Middle frontal gyrus (tissue), 1 donor: Measurements from ENCODE around the gene GPR183.

Experiments
- DNase-seq: peaks from one replicate; pipeline ENCODE4 v3.0.0-alpha.2; 2015; ENCODE audit warnings: low spot score; ENCODE audit errors: extremely low spot score

The GPR183 gene

DNA sequence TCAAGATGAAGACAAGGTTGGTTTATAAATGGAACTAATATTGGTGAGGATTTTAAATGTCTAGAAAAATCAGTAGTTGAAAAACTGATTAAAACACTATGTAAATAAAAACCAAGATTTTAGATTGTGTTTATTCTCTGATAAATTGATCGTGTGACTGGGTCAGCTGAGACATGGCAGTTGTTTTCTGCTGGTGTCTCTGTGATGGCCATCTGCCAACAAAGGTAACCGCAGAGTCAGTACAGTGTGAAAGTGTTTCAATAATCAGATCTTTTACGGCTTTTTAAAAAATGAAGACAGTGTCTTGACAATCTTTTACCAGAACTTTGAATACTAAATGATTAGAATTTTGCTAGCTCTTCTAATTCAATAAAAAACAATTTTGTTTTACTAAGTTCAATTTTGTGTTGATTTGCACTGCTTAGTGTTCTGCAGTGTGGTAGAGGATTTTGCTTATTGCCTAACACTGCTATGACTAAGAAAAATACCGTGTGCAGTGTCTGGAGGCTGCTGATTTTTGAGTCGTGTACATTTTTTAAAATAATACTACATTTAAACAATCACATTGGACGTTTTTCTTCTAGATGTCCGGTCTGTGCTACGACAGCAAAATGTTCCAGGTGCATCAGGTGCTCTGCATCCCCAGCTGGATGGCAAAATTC lies 32.7 kb upstream of the GPR183 start:
- no peak for DNase-seq

DNA sequence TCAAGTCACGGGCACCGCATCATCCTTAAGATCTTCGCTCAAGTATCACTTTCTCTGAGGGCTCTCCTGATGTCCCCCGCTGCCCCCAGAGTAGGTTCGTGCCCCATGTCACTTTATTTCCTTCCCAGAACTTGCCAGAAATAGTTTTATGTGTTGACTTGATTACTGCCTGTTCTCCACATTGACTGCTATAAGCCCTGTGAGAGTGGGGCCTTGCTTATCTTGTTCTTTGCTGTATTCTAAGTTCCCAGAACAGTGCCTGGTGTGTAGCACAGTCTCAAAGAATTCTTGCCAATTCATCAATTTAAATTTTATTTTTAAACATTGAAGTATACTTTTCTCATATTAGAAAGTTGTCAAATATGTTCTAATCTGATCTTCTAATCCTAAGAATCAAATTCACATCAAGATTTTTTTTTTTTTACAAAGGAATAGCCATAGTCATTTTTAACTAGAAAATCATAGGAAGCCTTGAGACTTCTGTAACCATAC lies 32.1 kb upstream of the GPR183 start:
- no peak for DNase-seq

DNA sequence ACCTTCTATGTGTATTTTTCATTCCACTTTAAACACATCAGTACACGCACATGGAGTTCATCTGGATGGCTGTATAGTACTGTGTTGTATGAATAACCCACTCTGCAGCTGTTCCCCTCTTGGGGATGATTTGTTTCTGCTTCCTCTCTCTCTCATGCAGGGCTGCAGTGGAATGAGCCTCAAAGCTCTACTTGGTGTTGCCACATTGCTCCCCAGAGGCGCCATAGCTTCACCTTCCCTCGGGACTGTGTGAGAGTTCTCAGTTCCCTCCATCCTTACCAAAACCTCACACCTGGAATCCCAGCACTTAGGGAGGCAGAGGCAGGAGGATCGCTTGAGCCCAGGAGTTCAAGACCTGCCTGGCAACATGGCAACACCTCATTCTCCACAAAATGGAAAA lies 28.4 kb upstream of the GPR183 start:
- no peak for DNase-seq

DNA sequence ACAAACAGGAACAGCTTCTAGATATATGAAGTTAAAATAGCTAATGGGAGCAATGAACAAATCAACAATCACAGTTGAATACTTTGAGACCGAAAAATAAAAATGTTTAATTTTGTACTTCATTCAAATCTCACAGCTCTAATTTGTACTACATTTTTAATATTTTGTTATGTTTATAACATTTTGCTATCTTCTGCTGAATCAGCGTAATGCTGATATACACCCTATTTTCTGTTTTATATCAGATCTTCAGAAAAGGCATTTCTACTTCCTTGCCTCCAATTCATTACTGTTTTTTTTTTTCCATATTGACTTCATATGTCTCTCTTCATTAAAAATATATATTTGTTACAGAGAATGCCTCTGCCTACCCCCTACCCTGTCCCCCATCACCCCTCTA lies 27.9 kb upstream of the GPR183 start:
- DNase-seq, result no peak

DNA sequence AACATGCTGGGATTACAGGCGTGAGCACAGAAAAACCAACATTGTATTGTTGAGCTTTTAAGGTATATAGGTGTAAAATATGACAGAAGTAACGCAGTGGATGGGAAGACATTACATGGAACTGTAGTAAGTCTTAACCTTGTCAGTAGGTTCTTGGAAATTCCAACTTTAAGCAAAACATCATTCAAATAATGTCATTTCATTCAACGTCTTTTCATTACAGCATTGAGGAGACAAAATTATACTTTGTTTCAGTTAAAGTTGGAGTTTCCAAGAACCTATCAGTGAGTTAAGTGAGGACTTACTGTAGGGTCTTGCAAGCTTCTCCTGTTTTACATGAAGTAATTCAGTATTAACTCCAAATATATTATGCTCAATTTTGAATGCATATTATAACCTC lies 27.0 kb upstream of the GPR183 start:
- no peak for DNase-seq

DNA sequence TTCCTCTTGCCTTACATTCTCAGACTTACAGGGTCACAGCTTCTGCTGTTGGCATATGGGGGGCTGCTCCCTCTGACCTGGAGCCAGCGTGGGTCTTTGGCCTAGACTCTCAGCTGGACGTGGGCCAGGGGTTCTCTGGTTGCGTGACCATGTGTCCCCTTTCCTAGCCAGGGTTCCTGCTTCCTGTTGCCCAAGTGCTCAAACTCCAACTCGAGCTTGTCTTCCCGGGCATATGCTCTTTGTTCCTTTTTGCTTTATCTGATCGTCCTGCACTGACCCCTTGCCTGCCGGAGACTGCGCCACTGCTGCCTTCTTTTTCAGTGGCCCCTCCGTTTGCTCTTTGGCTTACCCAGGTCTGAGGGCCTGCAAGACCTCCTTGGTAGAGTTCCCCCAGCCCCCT lies 25.3 kb upstream of the GPR183 start:
- DNase-seq, result no peak

DNA sequence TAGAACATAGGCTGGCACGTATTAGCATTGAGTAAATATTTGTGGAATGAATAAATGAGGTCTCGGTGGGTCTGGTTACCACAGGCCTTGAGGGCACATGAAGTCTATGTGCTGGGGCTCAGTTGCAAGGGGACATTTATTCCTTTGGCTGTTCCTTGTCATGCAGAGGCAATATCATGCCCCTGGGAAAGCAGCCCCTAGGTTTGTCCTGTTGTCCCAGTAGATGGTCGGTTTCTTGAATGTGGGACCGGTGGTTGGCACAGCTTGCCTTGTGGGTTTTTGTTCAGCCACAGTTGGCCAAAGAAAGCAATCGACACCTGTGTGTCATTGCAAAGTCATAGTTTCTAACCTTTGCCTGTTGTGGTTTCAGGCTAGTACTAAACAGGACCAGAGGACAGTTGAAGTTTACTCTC lies 24.7 kb upstream of the GPR183 start:
- no peak for DNase-seq

DNA sequence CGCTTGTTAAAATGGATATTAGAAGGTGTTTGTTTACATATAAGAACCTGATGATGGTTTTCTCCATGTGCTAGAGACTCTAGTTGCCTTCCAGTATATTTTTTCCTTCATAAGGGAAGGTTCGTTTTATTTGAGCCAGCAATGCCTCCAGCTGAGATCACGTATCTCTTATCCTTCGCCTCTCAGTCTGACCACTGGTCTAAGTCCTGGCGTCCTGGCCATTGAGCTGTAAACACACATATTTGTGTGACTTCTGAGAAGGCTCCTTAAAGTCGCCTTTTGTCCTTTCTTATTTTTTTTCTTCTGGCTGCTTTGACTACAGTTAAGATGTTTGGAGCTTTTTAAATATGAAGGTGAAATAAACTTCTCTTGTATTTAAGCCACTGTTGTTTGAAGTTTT lies 23.7 kb upstream of the GPR183 start:
- no peak for DNase-seq

DNA sequence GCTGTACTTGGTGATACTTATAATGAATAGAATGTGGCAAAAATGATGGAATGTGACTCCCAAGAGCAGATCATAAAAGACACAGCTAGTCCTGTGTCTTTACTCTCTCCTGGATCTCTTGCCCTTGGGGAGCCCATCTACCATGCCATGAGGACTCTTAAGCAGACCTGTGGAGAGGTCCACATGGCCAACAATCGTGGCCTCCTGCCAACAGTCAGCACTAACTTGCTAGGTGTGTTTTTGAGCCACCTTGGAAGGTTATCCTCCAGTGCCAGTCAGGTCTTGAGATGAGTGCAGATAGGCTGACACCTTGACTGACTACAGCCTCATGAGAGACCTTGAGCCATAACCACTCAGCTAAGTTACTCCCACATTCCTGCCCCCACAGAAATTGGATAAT lies 22.3 kb upstream of the GPR183 start:
- no peak for DNase-seq

DNA sequence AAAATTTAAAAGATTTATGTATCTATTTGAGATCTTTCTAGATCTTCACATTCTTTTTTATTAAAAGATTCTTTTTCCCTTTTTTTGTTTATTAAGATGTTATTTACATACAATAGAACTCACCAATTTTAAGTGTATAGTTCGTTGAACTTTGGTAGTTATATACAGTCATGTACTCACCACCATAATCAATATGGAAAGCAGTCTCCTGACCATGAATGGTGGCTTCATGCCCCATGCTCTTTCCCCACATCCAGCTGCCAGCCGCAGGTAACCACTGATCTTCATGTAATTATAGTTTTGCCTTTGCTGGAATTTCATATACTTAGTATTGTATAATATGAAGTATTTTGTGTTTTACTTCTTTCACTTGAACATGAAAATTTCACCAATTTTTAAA lies 20.6 kb upstream of the GPR183 start:
- no peak for DNase-seq

DNA sequence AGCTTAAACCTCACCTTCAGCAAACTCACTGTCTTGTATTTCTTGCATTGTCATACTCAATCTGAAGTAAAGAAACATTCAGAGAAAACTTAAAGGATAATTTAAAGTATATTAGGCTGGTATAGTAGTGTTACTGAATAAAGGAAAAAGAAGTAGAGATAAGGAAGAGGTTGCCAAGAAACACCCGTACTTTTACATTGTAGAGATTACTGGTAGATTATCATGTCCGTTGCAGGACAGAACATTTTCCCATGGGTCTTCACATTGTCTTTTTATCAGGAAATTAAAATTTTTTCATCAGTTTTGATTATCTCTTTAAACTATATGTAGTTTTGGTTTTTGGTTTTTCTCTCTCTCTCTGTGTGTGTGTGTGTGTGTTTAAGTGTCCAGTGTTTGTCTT lies 19.9 kb upstream of the GPR183 start:
- no peak for DNase-seq

DNA sequence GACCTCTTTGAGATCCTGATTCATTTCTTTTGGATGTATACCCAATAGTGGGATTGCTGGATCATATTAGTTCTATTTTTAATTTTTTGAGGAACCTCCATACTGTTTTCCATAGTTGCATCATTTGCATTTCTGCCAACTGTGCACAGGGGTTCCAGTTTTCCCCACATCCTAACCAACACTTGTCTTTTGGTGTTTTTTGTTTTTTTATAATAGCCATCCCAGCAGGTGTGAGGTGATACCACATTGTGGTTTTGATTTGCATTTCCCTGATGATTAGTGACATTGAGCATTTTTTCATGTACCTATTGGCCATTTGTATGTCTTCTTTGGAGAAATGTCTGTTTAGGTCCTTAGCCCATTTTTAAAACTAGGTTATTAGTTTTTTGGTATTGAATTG lies 18.8 kb upstream of the GPR183 start:
- no peak for DNase-seq

DNA sequence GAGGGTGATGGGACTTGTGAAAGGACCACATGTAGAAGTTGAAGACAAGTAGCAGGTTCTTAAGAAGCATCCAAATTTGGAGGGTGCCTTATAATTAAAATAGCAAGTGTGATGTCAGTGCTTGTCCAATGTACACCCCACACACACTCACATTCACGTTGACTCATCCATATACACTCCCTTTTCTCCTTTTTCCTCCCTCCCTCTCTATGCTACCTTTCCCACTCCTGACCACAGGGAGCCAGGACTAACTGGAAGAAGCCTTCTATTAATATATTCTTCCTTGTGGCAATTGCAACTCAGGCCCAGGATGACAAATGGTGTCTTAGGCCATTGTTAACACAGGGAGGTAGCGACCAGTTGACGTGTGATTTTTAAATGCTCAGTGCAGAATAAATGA lies 16.3 kb upstream of the GPR183 start:
- DNase-seq, result no peak

DNA sequence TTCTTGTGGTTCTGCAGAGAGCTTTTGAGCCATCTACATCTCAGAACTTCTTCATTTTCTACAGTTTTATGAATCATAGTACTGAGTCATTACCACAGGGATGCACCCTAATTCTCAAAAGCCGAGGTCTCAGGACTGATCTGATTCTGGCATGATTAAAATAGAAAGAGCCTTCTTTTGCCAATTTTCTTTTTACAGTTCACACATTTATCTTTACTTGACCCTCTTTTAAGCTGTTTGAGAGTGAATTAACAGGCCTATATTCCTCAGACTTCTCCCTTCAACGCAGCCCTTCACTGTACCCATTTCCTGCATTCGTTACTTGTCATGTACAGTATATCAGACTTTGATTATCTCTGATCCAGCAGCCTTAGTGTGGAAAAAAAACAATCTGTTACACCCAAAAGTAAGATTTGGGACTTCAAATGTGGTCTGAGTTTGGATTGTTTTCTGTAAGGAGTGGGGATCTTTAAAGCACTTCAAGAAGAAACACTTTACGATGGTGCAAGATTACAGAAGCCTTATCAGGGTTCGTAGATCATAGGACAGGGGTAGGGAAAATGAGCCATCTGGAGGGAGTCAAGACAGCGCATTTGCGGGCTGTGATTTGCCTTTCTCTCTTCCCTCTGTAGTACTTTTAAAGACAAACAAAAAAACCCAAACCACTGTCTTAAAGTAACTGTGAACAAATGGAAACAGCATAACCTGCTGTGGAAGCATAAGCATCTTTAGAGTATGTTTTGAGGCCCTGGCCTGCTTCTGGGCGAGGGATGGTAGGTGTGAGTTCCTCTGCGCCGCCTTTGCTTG lies 15.3 kb upstream of the GPR183 start:
- DNase-seq, result no peak

DNA sequence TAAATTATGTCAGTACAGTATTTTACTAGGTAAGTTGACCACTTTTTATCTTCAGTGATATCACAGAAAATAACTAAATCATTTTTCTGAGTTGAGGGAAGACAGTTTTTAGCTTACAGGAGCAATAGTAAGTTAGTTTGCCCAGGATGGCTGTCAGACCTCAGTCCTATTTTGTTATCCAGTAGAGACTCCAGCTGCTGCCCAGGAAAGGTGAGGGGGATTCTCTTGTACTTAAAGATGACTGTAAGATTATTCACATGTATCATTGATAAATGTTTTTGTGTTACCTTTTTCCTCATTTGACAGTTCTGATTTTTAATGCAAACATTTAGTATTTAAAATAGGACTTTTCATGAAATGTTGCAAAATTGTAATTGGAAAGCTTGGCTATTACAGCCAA lies 14.5 kb upstream of the GPR183 start:
- DNase-seq, result no peak

DNA sequence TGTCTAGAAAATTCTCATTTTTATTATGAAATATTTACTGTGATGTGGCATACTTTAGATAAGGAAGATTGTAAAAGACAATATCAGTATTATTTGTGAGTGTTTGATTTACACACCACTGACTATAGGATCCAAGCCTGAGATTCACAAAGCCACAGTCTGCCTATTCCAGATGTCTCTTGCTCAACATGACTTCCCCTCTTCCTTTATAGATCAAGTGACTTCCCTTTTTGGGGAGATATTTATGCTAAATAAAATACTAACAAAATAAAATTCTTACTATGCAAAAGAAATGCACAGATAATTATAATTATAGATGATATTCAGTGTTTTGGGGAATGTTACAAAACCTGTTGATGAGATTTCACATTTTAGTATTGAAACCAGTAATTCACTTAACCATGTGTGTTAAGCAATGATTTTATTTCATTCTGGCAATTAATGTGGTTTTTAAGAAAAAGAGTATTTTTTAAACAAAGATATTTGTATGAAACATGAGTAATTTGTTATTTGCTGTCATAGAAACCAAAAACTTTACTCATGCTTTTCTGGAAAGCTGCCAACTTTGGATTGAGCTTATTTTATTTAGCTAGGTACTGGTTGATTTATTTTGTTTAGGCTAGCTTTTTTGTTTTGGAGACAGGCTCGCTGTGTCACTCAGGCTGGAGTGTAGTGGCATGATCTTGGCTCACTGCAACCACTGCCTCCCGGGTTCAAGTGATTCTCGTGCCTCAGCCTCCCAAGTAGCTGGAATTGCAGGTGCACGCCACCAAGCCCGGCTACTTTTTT lies 13.7 kb upstream of the GPR183 start:
- DNase-seq, result no peak

DNA sequence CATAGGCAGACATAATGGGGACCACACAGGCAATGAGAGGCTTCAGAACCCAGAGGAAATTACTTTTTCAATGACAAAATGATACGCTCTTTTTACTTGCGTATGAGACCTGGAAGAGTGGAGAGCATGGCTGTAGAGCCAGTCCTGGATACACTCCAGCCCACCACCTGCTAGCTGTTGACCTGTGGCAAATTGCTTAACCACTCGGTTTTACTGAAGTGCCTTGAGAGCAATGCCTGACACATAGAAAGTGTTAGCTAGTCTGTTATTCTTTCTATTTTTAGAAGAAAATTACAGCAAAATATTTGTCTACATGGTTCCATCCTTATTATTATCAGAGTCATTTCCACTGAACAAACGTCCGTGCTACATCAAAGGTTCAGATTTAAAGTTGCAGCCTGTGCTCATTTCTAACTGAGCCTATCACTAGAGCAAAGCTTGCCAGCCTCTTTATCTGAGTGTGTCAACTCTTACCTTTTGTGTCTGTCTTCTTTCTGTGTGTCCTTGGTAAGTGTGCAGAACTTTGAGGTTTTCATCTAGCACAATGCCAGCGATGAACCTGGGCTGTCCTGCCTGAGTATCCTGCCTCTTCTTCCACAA lies 9.6 kb upstream of the GPR183 start:
- no peak for DNase-seq

DNA sequence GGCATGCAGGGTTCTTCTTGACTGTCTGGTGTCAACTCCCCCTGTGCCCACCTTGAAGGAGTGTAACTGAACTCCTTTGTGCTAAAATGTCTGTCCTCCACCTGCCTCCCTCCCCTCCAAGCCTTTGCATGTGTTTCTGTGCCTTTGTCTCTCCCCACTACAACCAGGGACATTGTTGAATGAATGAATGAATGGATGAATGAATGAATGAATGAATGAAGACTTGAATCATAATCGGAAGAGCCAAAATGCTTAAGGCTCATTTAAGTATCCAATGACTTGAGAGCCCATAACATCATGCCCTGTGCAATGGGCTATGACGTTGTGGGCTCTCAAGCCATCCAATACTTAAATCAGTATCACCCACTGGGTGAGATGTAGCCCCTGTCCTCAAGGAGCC lies 9.0 kb upstream of the GPR183 start:
- DNase-seq, result no peak

DNA sequence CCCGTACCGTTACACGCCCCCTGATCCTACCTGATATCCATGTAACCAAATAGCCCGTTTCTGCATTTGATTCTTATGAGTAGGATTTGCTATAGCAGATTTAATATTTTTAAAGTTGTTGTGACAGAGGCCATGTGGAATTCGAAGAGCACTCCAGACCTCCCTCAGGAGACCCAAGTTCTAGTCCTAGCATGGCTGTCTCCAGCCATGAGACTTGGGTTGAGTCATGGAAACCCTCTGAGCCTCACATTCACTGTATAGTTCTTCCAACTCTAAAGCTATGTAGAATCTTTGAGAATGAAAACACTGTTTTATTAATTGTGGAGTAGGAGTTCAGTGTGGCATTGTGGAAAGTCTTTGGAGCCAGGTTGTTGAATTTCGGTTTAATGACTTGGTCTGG lies 8.0 kb upstream of the GPR183 start:
- DNase-seq, result no peak

DNA sequence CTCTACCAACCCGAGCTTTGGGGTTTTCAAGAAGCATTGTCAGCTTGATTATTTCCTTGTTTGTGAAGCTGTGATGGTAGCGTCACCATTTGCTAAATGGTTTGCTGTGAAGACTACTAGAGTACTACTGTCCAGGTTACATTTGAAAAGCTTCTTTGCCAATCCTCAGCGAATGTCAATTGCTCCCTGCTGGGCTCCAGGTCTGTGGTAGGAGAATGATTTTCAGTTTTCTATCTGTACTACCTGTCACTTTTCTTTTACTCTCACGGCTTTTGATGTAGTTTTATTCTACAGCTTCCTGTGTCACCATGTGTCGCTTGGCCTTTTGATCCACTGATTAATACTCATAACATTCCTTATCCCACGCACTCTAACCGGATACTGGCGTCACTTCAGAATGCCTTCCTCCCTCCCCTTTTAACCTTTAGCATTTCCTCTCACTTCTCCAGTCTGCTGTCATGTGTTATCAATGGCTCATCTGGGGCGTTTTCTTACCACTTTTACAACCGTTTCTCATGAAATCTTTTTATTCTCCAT lies 7.5 kb upstream of the GPR183 start:
- no peak for DNase-seq

DNA sequence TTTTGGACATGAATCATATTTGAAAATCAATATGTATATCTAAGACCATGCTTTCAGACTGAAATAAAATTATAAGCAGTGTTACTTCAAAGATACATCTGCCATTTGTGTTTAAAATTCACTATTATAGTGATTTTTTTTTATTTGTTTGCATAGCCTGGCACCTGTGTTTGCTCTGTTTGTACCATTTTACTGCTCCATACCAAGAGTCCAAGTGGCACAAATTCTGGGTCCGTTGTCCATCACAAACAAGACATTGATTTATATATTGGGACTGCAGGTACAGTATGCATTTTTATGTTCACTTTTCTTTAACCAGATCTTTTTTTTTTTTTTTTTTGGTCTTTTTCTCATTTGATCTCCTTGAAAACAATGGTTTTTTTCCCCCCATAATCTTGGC lies 6.7 kb upstream of the GPR183 start:
- no peak for DNase-seq

DNA sequence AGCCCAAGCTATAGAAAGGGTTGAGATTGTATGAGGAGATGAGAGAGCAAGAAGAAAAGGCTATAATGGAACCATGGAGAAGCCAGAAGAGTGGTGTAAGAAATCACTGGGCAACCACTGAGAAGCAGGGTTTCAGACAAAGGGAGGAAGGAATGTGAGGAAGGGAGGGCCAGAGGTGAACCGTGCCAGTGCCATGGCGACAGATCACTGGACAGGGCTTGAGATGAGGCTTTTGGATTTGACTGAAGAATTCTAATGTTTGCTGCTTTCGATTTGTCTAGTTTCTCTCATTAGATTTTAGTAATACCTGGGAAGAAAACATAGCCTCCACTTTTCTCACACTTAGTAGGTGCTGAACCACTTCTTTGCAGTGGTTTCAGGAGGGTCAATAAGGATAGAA lies 6.3 kb upstream of the GPR183 start:
- no peak for DNase-seq
